ENCODE data around the gene RMND5A. TPM values are rescaled to one million over a fixed set of nuclear protein-coding genes. Genes with fewer than 3 reads are reported as not detected.
A peak's percentile ranks its signal among the peaks of the same experiment; 100 is the strongest.

The RMND5A gene
- total RNA-seq, 2 donors from 2014 or later, result 45.4 to 49.3 TPM

DNA sequence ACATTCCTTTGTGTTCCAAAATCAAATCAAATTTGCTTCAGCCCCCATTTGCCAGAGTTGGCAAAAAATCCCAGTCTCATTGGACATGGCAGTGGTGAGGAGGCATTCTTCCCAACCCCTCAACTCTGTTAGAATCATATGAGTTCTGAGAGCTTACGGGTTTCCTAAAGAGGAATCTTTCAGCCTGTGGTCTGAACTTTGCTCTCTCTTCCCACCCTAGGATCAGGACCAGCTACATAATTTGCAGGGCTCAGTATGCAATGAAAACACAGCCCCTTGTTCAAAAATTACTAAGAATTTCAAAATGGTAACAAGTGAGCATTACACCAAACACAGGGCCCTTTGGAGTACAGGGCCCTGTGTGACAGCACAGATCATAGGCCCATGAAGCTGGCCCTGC lies 47.1 kb upstream of the RMND5A start:
- no peak for DNase-seq
- Histone ChIP-seq H3K36me3 (ENCODE audit: control insufficient read depth, insufficient read depth, low read length) (no peaks in the 10 kb centered on the region), H3K4me1 (ENCODE audit: control insufficient read depth, insufficient read depth, low read length) (peaks cover 6% of the 10 kb centered on the region), H3K9me3 (ENCODE audit: control insufficient read depth, low read length) (no peaks in the 10 kb centered on the region), H3K9ac (ENCODE audit: extremely low read depth, low read length, poor library complexity, severe bottlenecking) (no peak overlapping the region), H3K4me3 (ENCODE audit: low read length) (peak overlapping the region; percentile 27), H3K27ac (ENCODE audit: low read depth, low read length) (no peak overlapping the region), H3K27me3 (ENCODE audit: control insufficient read depth, insufficient read depth, low read length, poor library complexity, severe bottlenecking) (no peaks in the 10 kb centered on the region)
- Mint-ChIP-seq H3K9me3 (peaks cover 13% of the 10 kb centered on the region), H3K4me1 (peaks cover 20% of the 10 kb centered on the region), H3K36me3 (ENCODE audit: low read depth) (no peaks in the 10 kb centered on the region), H3K27me3 (ENCODE audit: insufficient read depth) (peaks cover 3% of the 10 kb centered on the region), H3K27ac (no peak overlapping the region), H3K4me3 (no peak overlapping the region)
- WGBS, 2 experiments (ENCODE audit: insufficient coverage in 1 of 2, insufficient read length in 1 of 2), result 96% methylated on average over 1 of the region's 1 CpG; no CpG with 5 or more reads in 1 of the 2 experiments
- no peak for TF ChIP-seq CTCF (conservative IDR thresholded peaks at IDR 0.05)

GRCh38 chr2:86673986-86674670 lies 46.0 kb upstream of the RMND5A start:
- WGBS, 2 experiments (ENCODE audit: insufficient coverage in 1 of 2, insufficient read length in 1 of 2), result 91 to 97% methylated on average over 1 of the region's 1 CpG
- Histone ChIP-seq H3K4me1 (ENCODE audit: control insufficient read depth, insufficient read depth, low read length) (peaks cover 6% of the 10 kb centered on the region), H3K9me3 (ENCODE audit: control insufficient read depth, low read length) (no peaks in the 10 kb centered on the region), H3K27me3 (ENCODE audit: control insufficient read depth, insufficient read depth, low read length, poor library complexity, severe bottlenecking) (no peaks in the 10 kb centered on the region), H3K9ac (ENCODE audit: extremely low read depth, low read length, poor library complexity, severe bottlenecking) (no peak overlapping the region), H3K4me3 (ENCODE audit: low read length) (no peak overlapping the region), H3K36me3 (ENCODE audit: control insufficient read depth, insufficient read depth, low read length) (no peaks in the 10 kb centered on the region), H3K27ac (ENCODE audit: low read depth, low read length) (no peak overlapping the region)
- H3K4me3 Mint-ChIP-seq, result no peak overlapping the region
- no peaks in the 10 kb centered on the region for H3K36me3 Mint-ChIP-seq (ENCODE audit: low read depth)
- peaks cover 20% of the 10 kb centered on the region for H3K4me1 Mint-ChIP-seq
- no peak overlapping the region for H3K27ac Mint-ChIP-seq
- no peak for DNase-seq
- peaks cover 2% of the 10 kb centered on the region for H3K9me3 Mint-ChIP-seq
- TF ChIP-seq CTCF (conservative IDR thresholded peaks at IDR 0.05), result no peak
- H3K27me3 Mint-ChIP-seq (ENCODE audit: insufficient read depth), result peaks cover 3% of the 10 kb centered on the region

DNA sequence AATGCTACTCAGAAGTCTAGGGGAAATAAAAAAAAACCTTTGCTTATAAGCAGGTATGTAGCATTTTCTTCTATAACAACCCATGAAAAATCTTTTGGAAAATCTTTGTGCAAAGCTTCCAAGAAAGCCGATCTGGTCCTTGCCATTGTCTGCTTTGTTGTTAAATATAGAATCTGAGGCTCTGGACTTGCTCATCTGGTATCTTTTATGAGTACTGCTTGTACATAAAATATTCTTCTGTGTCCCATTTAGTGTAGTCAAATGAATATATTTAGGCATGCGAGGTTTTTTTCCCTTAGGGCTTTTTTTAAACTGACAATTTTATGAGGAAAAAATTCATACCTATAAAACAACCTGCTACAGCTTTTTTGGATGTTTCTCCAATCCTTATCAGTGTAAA lies 45.0 kb upstream of the RMND5A start:
- Histone ChIP-seq H3K27me3 (ENCODE audit: control insufficient read depth, insufficient read depth, low read length, poor library complexity, severe bottlenecking) (no peaks in the 10 kb centered on the region), H3K4me1 (ENCODE audit: control insufficient read depth, insufficient read depth, low read length) (peaks cover 6% of the 10 kb centered on the region), H3K4me3 (ENCODE audit: low read length) (no peak overlapping the region), H3K36me3 (ENCODE audit: control insufficient read depth, insufficient read depth, low read length) (no peaks in the 10 kb centered on the region), H3K9ac (ENCODE audit: extremely low read depth, low read length, poor library complexity, severe bottlenecking) (no peak overlapping the region), H3K9me3 (ENCODE audit: control insufficient read depth, low read length) (no peaks in the 10 kb centered on the region), H3K27ac (ENCODE audit: low read depth, low read length) (no peak overlapping the region)
- Mint-ChIP-seq H3K9me3 (no peaks in the 10 kb centered on the region), H3K27ac (no peak overlapping the region), H3K4me3 (no peak overlapping the region), H3K36me3 (ENCODE audit: low read depth) (no peaks in the 10 kb centered on the region), H3K4me1 (peaks cover 20% of the 10 kb centered on the region), H3K27me3 (ENCODE audit: insufficient read depth) (peaks cover 5% of the 10 kb centered on the region)
- DNase-seq, result no peak
- no peak for TF ChIP-seq CTCF (conservative IDR thresholded peaks at IDR 0.05)
- 93% methylated on average over 1 of the region's 2 CpGs; no CpG with 5 or more reads in 1 of the 2 experiments for WGBS, 2 experiments (ENCODE audit: insufficient coverage in 1 of 2, insufficient read length in 1 of 2)
